ENCODE results near the gene FAAP20. TPM values are rescaled to one million over a fixed set of nuclear protein-coding genes. Genes with fewer than 3 reads are reported as not detected.

Gene FAAP20
- total and polyA plus RNA-seq, 9 of the 15 experiments (the other 6 are each of a cell fraction or from before 2014, with no cell fraction given) = 0.58 to 143 (median 9.9) TPM

DNA sequence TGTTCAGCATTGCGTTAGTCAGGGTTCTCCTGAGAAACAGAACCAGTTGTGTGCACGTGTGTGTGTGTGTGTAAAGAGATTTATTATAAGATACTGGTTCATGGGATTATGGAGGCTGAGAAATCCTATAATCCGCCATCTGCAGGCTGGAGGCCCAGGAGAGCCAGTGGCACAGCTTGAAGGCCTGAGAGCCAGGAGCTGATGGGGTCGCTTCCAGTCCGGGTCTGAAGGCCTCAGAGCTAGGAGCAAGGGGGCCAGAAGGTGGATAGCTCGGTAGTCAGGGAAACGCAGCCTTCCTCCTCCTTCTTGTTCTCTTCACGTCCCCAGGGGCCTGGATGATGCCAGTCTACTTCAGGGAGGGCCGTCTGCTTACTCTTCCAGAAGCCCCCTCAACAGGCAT is 37.7 kb downstream of the FAAP20 start (continued):
- no peak for TF ChIP-seq ZNF347 (CRISPR knock-in tag; IDR thresholded peaks at IDR 0.05; ENCODE audit: low read depth)
- TF ChIP-seq, protein P1, sequence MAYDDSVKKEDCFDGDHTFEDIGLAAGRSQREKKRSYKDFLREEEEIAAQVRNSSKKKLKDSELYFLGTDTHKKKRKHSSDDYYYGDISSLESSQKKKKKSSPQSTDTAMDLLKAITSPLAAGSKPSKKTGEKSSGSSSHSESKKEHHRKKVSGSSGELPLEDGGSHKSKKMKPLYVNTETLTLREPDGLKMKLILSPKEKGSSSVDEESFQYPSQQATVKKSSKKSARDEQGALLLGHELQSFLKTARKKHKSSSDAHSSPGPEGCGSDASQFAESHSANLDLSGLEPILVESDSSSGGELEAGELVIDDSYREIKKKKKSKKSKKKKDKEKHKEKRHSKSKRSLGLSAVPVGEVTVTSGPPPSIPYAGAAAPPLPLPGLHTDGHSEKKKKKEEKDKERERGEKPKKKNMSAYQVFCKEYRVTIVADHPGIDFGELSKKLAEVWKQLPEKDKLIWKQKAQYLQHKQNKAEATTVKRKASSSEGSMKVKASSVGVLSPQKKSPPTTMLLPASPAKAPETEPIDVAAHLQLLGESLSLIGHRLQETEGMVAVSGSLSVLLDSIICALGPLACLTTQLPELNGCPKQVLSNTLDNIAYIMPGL (CRISPR knock-in tag; IDR thresholded peaks at IDR 0.05) = no peak
- TF ChIP-seq MYC (IDR thresholded peaks at IDR 0.05; ENCODE audit: low read depth, low read length) = no peak
- TF ChIP-seq MYC (CRISPR knock-in tag; IDR thresholded peaks at IDR 0.05; ENCODE audit: borderline replicate concordance, low read depth) = no peak
- no peak for TF ChIP-seq KDM1A (IDR thresholded peaks at IDR 0.05)
- no peak for TF ChIP-seq ARID4B (CRISPR knock-in tag; IDR thresholded peaks at IDR 0.05)
- no peak for TF ChIP-seq ZNF133 (CRISPR knock-in tag; IDR thresholded peaks at IDR 0.05)
